ENCODE results near the gene TCHHL1.

Gene TCHHL1

DNA sequence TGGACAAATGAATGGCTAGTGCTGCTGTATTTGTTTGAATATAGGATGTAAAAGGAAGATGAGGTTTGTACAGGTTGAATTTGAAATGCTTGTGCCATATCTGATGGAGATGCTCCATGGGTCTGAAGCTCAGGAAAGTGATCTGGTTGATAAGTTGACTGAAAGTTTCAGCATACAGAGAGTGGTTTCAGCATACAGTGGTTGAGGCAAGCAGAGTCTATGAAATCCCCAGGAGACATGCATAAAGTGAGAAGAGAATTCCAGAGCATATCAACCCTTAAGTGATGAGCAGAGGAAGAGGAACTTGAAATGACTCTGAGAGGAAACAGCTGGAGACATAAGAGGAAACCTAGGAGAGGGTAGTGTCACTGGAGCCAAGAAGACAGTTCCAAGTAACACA is 21.7 kb downstream of the TCHHL1 start:
- H3K4me3 ChIP-seq = no peak overlapping the region
- TF ChIP-seq CTCF (IDR thresholded peaks at IDR 0.05) = no peak
- DNase-seq (ENCODE audit: low spot score) = no peak
- no peak overlapping the region for H3K27ac ChIP-seq

DNA sequence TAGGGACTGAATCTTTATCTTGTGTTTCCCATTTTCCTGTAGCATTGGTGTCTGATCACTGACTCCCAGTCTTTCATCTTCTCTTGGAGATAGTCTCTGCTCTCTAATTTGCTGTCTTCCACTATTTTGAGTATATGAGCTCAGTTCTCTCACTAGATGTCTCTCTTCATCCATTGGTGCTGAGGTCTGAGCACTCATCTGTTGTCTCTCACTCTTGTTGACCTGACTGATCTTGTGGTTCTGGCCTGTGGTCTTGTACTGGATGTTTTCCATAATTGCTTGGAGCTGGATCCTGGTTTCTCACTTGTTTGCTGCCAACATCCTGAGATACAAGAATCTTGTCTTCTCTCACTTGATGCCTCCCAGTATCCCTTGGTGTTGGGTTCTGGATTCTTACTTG is 26.9 kb downstream of the TCHHL1 start:
- no peak for DNase-seq (ENCODE audit: low spot score)
- TF ChIP-seq CTCF (IDR thresholded peaks at IDR 0.05) = no peak
- no peak overlapping the region for H3K4me3 ChIP-seq
- no peak overlapping the region for H3K27ac ChIP-seq

DNA sequence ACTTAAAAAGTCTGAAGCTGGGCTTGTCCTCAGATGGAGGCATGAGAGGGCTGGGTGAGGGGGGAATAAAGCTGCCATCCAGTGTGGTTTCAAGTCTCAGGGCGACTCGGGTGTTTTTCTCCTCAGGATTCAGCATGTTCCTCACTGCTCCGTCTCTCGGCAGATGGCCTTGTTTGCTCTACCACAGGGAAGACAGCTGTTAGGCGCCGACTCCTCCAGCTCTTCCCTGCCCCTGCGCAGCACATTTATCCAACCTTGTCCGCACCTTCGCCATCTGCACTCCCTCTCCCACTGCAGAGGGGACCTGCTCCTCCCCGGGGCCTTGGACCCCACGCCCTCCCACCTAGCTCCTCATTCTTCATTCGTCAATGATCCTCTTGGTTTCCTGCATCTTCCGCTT is 35.5 kb downstream of the TCHHL1 start:
- Histone ChIP-seq H3K27ac (no peak overlapping the region), H3K4me3 (no peak overlapping the region)
- DNase-seq (ENCODE audit: low spot score) = no peak
- TF ChIP-seq CTCF (IDR thresholded peaks at IDR 0.05) = no peak

- peak; percentile 86 for DNase-seq (ENCODE audit: low spot score)
- Histone ChIP-seq H3K4me3 (no peak overlapping the region), H3K27ac (no peak overlapping the region)
- TF ChIP-seq CTCF (IDR thresholded peaks at IDR 0.05) = peak; percentile 84
Measured at GRCh38 chr1:152052606-152053005, 36.3 kb downstream of the TCHHL1 start.

DNA sequence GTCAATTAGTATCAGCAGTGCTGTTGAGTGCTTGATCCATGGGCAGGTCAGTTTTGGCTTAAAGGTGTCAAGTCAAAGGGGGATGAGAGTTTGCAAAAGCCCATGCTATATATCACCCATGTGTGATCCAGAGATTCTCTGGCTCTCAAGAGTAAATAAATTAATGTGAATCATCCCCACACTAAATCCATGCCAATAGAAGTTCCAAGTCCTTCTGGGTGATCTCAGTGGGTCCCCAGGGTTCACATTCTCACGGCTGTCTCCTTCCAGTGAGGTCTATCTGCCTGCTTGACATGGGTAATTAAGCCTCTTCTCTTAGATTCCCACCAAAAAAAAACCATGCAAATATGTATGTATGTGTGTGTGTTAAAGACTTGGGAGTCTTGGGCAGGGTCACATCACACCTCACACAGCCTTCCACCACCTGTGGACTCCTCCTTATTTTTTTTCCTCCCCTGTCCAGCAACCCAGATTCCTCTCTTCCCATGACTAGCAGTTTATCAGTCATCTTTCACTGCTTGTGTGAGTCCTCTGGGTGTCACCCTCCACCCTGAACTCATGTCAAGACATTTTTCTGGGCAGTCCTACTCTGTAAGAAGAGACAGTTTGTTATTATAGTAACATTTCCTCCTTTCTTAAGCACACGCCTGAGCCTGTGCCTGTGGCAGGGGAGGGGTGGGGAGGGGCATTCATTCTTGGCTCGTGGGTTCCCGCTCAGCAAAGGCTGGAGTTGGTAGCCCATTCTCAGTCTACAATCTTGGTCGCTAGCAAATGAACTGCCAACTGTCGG is 37.8 kb downstream of the TCHHL1 start:
- peak overlapping the region in 1 of 2 donors; percentile 12 for H3K27ac ChIP-seq
- H3K4me3 ChIP-seq = no peak overlapping the region
- no peak for DNase-seq (ENCODE audit: low spot score)
- TF ChIP-seq CTCF (IDR thresholded peaks at IDR 0.05) = no peak

DNA sequence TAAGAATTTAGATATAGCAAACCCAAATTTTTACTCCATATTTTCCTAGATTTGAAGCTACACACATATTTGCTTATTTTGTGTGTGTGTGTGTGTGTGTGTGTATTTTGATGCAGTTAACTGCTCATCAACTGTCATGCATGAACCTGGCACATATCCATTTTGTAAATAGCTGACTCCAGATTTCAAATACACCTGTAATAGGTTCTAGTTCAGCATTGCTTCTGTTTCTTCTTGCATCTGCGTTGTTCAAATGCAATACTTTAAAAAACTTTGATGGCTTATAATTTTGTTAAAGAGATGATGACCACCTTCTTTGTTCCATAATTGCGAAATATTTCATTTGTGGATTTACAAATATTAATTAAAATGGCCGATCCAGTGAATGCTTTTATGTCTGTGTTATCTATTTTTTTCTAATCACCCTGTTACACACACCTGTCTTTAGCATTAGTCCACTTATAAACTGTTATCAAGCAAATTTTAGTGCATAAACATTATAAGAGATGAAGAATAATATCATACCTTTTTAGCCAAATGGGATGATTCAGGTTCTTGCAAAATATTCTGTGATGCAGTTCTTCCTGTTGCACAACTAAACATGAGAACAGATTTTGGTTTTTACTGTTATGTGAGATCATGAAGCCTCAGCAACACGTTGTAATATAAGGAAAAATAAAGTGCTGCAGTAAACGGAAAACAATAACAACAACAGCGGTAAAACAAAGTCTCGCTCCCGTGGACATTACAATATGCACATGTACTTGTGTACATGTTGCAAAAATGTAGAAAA is 39.4 kb downstream of the TCHHL1 start:
- TF ChIP-seq CTCF (IDR thresholded peaks at IDR 0.05) = no peak
- no peak for DNase-seq (ENCODE audit: low spot score)
- Histone ChIP-seq H3K4me3 (no peak overlapping the region), H3K27ac (peak overlapping the region in 1 of 2 donors; percentile 31)
